K562 (cell line): Measurements from ENCODE around the gene CARD11. TPM values are rescaled to one million over a fixed set of nuclear protein-coding genes. Genes with fewer than 3 reads are reported as not detected.

Experiments used
- ARID1B ChIP-seq: fragments of 450-650 bp; IDR thresholded peaks from 2 replicates; pipeline ENCODE4 v1.6.1; 2016; ENCODE audit warnings: antibody characterized with exemption, mild to moderate bottlenecking, inconsistent platforms
- BHLHE40 ChIP-seq: IDR thresholded peaks from 2 replicates; pipeline ENCODE4 v1.6.1; 2011; ENCODE audit warnings: low read length, improper control_type of control experiment
- LEF1 ChIP-seq: fragments of 450-650 bp; IDR thresholded peaks from 2 replicates; pipeline ENCODE4 v1.6.1; 2016; ENCODE audit warnings: mild to moderate bottlenecking
- NCOA2 ChIP-seq, 2 experiments: fragments of 450-650 bp; IDR thresholded peaks; 2 replicates each; pipeline ENCODE4 v1.6.1; 2018; ENCODE audit warnings: mild to moderate bottlenecking in 2 of 2, moderate library complexity in 1 of 2; ENCODE audit not compliant: partially characterized antibody in 2 of 2
- NFXL1 ChIP-seq: fragments of 450-650 bp; formaldehyde crosslinking; IDR thresholded peaks from 2 replicates; pipeline ENCODE4 v1.4.0; 2021; ENCODE audit warnings: mild to moderate bottlenecking
- SREBF2 ChIP-seq: sonication (generic); formaldehyde crosslinking; IDR thresholded peaks from 2 replicates; pipeline ENCODE4 v1.4.0; 2020; ENCODE audit warnings: mild to moderate bottlenecking, missing genetic modification reagents
- ZBTB34 ChIP-seq: fragments of 250-450 bp; sonication (Bioruptor Pico); IDR thresholded peaks from 2 replicates; pipeline ENCODE4 v1.8.0; 2021; ENCODE audit warnings: mild to moderate bottlenecking, moderate library complexity
- ZBTB43 ChIP-seq: sonication (generic); formaldehyde crosslinking; IDR thresholded peaks from 2 replicates; pipeline ENCODE4 v1.8.0; 2023; ENCODE audit warnings: mild to moderate bottlenecking, missing genetic modification reagents
- ZFP36 ChIP-seq: fragments of 150-350 bp; IDR thresholded peaks from 2 replicates; pipeline ENCODE4 v1.6.1; 2018; ENCODE audit warnings: low read length, low read depth; ENCODE audit not compliant: partially characterized antibody
- ZNF143 ChIP-seq: sonication (generic); formaldehyde crosslinking; IDR thresholded peaks from 2 replicates; pipeline ENCODE4 v1.9.0; 2022; ENCODE audit warnings: mild to moderate bottlenecking, missing genetic modification reagents
- ZNF24 ChIP-seq: fragments of 450-650 bp; IDR thresholded peaks from 2 replicates; pipeline ENCODE4 v1.6.1; 2016
- polyA plus RNA-seq, 8 experiments: library from polyadenylated mRNA; depleted of rRNA in 4 of 8; stranded (reverse) in 5 of 8; unstranded in 3 of 8; fragments of >200 nt; fragmentation: Nextera tagmentation in 2 of 8; fragmentation: Illumina TruSeq in 1 of 8; extraction: Ambion mirVana in 2 of 8; extraction: Trizol in 1 of 8; gene quantifications; 2 replicates each; pipeline versions ENCODE4 v1.2.1 to v1.2.3, GENCODE V29; 2011 to 2014; ENCODE audit warnings: inconsistent platforms in 1 of 8, missing spikeins in 1 of 8
- total RNA-seq, 7 experiments: library from RNA; depleted of rRNA in 6 of 7; stranded (reverse); fragments of >200 nt in 6 of 7; fragmentation: Illumina TruSeq in 2 of 7; extraction: Trizol in 2 of 7; gene quantifications; 2 replicates each; pipeline versions ENCODE4 v1.2.1 to v1.2.3, GENCODE V29; 2011 to 2021; ENCODE audit warnings: low replicate concordance in 1 of 7
- TF ChIP-seq, protein P1 (sequence below), 2 experiments: IDR thresholded peaks; 2 replicates each; pipeline ENCODE4 v1.6.1; 2012; ENCODE audit warnings: improper control_type of control experiment in 2 of 2, low read depth in 2 of 2, low read length in 2 of 2, borderline replicate concordance in 1 of 2
- TF ChIP-seq, protein P2 (sequence below): fragments of 250-450 bp; sonication (Bioruptor Pico); IDR thresholded peaks from 2 replicates; pipeline ENCODE4 v1.8.0; 2022; ENCODE audit warnings: moderate library complexity, mild to moderate bottlenecking, inconsistent platforms
- TF ChIP-seq, protein P3 (sequence below): sonication (generic); formaldehyde crosslinking; IDR thresholded peaks from 2 replicates; pipeline ENCODE4 v1.8.0; 2022; ENCODE audit warnings: mild to moderate bottlenecking, missing genetic modification reagents
- TF ChIP-seq, protein P4 (sequence below): fragments of 250-450 bp; sonication (Bioruptor Pico); IDR thresholded peaks from 2 replicates; pipeline ENCODE4 v1.8.0; 2022; ENCODE audit warnings: inconsistent platforms
- TF ChIP-seq, protein P5 (sequence below): fragments of 450-650 bp; formaldehyde crosslinking; IDR thresholded peaks from 2 replicates; pipeline ENCODE4 v1.4.0; 2020; ENCODE audit warnings: mild to moderate bottlenecking, moderate library complexity

Gene CARD11
- total and polyA plus RNA-seq, 9 of the 15 experiments (the other 6 are each of a cell fraction or from before 2014, with no cell fraction given) = 0.07 to 12.8 (median 5.7) TPM

DNA sequence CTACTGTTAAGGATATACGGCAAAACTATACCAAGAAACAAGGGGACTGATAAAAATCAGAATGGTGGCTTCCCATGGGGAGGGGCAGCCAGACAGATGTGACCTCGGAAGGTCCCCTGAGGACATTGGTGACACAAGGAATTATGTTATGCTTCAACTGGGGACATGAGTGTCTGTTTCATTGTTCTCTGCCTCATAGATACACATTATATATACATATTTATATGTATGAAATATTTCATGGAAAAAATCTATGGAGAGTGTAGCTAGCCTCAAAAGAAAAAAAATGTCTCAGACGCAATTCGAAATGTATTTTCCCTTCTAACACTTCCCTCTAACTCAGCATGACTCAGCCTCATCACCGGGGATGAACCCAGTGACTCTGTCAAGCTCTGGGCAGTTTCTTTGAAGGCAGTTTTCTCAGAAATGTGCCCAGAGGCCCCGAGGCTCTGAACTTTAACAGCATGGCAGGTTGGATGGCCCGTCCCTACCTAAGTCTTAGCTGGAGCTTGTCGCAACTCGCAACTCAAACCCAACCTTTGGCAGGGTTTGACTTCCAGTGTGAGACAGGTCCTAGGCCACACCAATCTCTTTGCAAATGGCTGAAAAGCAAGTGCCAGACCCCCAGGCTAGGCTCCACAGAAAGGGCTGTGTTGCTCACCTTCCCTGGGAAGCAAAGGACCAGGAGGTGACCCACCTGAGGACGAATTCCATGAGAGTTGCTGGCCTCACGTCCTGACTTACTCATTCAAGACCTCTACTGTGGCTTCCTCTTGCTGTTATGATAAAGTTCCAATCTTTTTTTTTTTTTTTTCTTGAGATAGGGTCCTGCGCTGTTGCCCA lies 86.9 kb downstream of the CARD11 start (continued):
- TF ChIP-seq, protein P1, sequence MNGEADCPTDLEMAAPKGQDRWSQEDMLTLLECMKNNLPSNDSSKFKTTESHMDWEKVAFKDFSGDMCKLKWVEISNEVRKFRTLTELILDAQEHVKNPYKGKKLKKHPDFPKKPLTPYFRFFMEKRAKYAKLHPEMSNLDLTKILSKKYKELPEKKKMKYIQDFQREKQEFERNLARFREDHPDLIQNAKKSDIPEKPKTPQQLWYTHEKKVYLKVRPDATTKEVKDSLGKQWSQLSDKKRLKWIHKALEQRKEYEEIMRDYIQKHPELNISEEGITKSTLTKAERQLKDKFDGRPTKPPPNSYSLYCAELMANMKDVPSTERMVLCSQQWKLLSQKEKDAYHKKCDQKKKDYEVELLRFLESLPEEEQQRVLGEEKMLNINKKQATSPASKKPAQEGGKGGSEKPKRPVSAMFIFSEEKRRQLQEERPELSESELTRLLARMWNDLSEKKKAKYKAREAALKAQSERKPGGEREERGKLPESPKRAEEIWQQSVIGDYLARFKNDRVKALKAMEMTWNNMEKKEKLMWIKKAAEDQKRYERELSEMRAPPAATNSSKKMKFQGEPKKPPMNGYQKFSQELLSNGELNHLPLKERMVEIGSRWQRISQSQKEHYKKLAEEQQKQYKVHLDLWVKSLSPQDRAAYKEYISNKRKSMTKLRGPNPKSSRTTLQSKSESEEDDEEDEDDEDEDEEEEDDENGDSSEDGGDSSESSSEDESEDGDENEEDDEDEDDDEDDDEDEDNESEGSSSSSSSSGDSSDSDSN (IDR thresholded peaks at IDR 0.05; ENCODE audit: borderline replicate concordance in 1 of 2, low read depth in 2 of 2, low read length in 2 of 2) = no peak
- TF ChIP-seq ZNF24 = no peak
- TF ChIP-seq NCOA2 (IDR thresholded peaks at IDR 0.05; ENCODE audit: partially characterized antibody in 2 of 2) = no peak
- TF ChIP-seq BHLHE40 = no peak
- peak; percentile 89 for TF ChIP-seq NFXL1
- no peak for TF ChIP-seq ZNF143 (CRISPR knock-in tag)
- no peak for TF ChIP-seq ZFP36
- no peak for TF ChIP-seq SREBF2 (CRISPR knock-in tag)
- TF ChIP-seq, protein P2, sequence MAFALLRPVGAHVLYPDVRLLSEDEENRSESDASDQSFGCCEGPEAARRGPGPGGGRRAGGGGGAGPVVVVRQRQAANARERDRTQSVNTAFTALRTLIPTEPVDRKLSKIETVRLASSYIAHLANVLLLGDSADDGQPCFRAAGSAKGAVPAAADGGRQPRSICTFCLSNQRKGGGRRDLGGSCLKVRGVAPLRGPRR (CRISPR knock-in tag) = peak; percentile 67; the same call in 1 of the 2 replicates
- no peak for TF ChIP-seq ZBTB43 (CRISPR knock-in tag)
- TF ChIP-seq ZBTB34 (CRISPR knock-in tag) = no peak
- peak; percentile 79 for TF ChIP-seq ARID1B
- TF ChIP-seq, protein P3, sequence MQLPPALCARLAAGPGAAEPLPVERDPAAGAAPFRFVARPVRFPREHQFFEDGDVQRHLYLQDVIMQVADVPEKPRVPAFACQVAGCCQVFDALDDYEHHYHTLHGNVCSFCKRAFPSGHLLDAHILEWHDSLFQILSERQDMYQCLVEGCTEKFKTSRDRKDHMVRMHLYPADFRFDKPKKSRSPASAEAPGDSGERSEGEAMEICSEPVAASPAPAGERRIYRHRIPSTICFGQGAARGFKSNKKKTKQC (CRISPR knock-in tag) = no peak
- TF ChIP-seq LEF1 = peak; percentile 94
- TF ChIP-seq, protein P4, sequence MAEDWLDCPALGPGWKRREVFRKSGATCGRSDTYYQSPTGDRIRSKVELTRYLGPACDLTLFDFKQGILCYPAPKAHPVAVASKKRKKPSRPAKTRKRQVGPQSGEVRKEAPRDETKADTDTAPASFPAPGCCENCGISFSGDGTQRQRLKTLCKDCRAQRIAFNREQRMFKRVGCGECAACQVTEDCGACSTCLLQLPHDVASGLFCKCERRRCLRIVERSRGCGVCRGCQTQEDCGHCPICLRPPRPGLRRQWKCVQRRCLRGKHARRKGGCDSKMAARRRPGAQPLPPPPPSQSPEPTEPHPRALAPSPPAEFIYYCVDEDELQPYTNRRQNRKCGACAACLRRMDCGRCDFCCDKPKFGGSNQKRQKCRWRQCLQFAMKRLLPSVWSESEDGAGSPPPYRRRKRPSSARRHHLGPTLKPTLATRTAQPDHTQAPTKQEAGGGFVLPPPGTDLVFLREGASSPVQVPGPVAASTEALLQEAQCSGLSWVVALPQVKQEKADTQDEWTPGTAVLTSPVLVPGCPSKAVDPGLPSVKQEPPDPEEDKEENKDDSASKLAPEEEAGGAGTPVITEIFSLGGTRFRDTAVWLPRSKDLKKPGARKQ = no peak
- TF ChIP-seq, protein P5, sequence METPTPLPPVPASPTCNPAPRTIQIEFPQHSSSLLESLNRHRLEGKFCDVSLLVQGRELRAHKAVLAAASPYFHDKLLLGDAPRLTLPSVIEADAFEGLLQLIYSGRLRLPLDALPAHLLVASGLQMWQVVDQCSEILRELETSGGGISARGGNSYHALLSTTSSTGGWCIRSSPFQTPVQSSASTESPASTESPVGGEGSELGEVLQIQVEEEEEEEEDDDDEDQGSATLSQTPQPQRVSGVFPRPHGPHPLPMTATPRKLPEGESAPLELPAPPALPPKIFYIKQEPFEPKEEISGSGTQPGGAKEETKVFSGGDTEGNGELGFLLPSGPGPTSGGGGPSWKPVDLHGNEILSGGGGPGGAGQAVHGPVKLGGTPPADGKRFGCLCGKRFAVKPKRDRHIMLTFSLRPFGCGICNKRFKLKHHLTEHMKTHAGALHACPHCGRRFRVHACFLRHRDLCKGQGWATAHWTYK (CRISPR knock-in tag) = peak; percentile 75
